ENCODE data around the gene DDHD1.

DNA sequence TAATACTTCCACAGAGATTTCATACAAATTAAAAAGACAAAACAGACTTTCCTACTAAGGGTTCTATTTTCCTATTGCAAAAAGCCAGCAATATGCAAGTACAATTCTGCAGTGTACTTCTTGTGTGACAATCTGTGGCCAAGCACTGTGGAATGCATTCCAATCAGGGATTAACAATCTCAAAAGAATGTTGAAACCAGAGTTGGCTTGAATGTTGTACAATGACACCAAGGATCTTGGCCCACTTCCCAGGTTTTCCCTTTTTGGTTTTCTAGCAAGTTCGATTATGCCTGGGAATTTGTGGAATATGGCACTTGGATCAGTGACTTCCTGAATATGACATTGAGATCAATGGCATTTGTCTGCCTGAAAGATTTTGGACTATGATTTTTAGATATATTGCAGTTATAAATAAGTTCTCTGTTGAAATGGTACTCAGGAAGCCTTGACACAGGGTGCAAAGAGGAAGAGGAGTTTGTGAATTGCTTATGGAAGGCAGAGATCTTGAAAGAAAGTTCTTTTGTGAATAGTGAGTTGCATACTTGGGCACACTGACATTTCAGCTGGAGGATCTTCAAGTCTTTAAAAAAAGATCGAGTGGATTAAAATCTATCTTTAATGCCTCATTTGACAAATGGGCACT is 120.8 kb downstream of the DDHD1 start:
- TF ChIP-seq, protein P1, sequence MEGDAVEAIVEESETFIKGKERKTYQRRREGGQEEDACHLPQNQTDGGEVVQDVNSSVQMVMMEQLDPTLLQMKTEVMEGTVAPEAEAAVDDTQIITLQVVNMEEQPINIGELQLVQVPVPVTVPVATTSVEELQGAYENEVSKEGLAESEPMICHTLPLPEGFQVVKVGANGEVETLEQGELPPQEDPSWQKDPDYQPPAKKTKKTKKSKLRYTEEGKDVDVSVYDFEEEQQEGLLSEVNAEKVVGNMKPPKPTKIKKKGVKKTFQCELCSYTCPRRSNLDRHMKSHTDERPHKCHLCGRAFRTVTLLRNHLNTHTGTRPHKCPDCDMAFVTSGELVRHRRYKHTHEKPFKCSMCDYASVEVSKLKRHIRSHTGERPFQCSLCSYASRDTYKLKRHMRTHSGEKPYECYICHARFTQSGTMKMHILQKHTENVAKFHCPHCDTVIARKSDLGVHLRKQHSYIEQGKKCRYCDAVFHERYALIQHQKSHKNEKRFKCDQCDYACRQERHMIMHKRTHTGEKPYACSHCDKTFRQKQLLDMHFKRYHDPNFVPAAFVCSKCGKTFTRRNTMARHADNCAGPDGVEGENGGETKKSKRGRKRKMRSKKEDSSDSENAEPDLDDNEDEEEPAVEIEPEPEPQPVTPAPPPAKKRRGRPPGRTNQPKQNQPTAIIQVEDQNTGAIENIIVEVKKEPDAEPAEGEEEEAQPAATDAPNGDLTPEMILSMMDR (conservative IDR thresholded peaks at IDR 0.05; ENCODE audit: low read length): no peak
- no peak for TF ChIP-seq EZH2phosphoT487 (IDR thresholded peaks at IDR 0.05; ENCODE audit: borderline replicate concordance)
